HepG2 (cell line): Measurements from ENCODE around the gene KRTAP12-3. TPM values are rescaled to one million over a fixed set of nuclear protein-coding genes. Genes with fewer than 3 reads are reported as not detected.

Experiments used
- ATAC-seq: fragments of 200-7000 bp; cut with Tn5 transposase; 3 replicates; pipeline ENCODE4 v1.9.1; 2020; ENCODE audit warnings: mild to moderate bottlenecking, moderate library complexity
- BruUV-seq: library from RNA; stranded (reverse); fragments of 400-500 nt; replicated peaks from 2 replicates; lab custom pipeline; 2021; lab: Mats Ljungman, UMichigan
- CTCF ChIA-PET: fragments of 300-600 bp; formaldehyde crosslinking; extraction: SDS; loops from one replicate; lab custom pipeline; 2021; ENCODE audit warnings: low total read pairs, inconsistent platforms, low intra/inter-chr PET ratio; lab: Yijun Ruan, JAX
- POLR2A ChIA-PET: fragments of 350-600 bp; sonication (Branson Sonifier 250); formaldehyde crosslinking; loops from one replicate; lab custom pipeline; 2020; ENCODE audit warnings: antibody characterized with exemption, inconsistent platforms; lab: Yijun Ruan, JAX
- DNase-seq: peaks from one replicate; pipeline ENCODE4 v3.0.0-alpha.2; 2015; ENCODE audit warnings: low spot score
- FAIRE-seq: peaks from 3 replicates; lab custom pipeline; 2011; peaks lifted over from hg19 to GRCh38; lab: Jason Lieb, UNC
- H2AFZ ChIP-seq: one replicate; pipeline ENCODE4 v1.6.1; 2011; ENCODE audit warnings: low read length, inconsistent platforms
- H3K27ac ChIP-seq: fragments of 300-600 bp; 3 replicates; pipeline ENCODE4 v1.8.0; 2011; ENCODE audit warnings: mixed run types, mild to moderate bottlenecking, mixed read lengths, low read length, inconsistent platforms; ENCODE audit not compliant: insufficient read depth; ENCODE audit errors: extremely low read length
- H3K27me3 ChIP-seq, 2 experiments: fragments of 200-600 bp in 1 of 2; 2 replicates in 1 of 2; 3 replicates in 1 of 2; pipeline versions ENCODE4 v1.6.0 to v1.8.0; 2011; ENCODE audit warnings: low read length in 2 of 2, mild to moderate bottlenecking in 2 of 2, moderate library complexity in 2 of 2, inconsistent platforms in 1 of 2; ENCODE audit not compliant: insufficient read depth in 2 of 2, control insufficient read depth in 1 of 2
- H3K36me3 ChIP-seq, 2 experiments: fragments of 200-600 bp in 1 of 2; replicated peaks in 1 of 2; 2 replicates in 1 of 2; 3 replicates in 1 of 2; pipeline versions ENCODE4 v1.5.1 to v1.8.0; 2011; ENCODE audit warnings: low read length in 2 of 2, inconsistent platforms in 1 of 2; ENCODE audit not compliant: insufficient read depth in 2 of 2, control insufficient read depth in 1 of 2
- H3K4me1 ChIP-seq: 2 replicates; pipeline ENCODE4 v1.5.1; 2012; ENCODE audit warnings: low read length, inconsistent platforms; ENCODE audit not compliant: insufficient read depth
- H3K4me2 ChIP-seq: 2 replicates; pipeline ENCODE4 v1.6.0; 2011; ENCODE audit warnings: low read depth, low read length, inconsistent platforms
- H3K4me3 ChIP-seq, 3 experiments: fragments of 200-600 bp in 1 of 3; sonication (generic), shearing (Covaris generic) in 1 of 3; replicated peaks in 1 of 3; 2 replicates each; pipeline ENCODE4 v1.5.1; 2011 to 2016; ENCODE audit warnings: low read length in 3 of 3, inconsistent platforms in 2 of 3, low read depth in 2 of 3, mild to moderate bottlenecking in 2 of 3, control low read depth in 1 of 3, mixed read lengths in 1 of 3; ENCODE audit not compliant: insufficient read depth in 1 of 3
- H3K79me2 ChIP-seq: one replicate; pipeline ENCODE4 v1.6.1; 2011; ENCODE audit warnings: low read length, inconsistent platforms; ENCODE audit not compliant: insufficient read depth
- H3K9ac ChIP-seq: 2 replicates; pipeline ENCODE4 v1.6.0; 2011; ENCODE audit warnings: mild to moderate bottlenecking, low read depth, low read length, inconsistent platforms; ENCODE audit not compliant: insufficient read depth
- H3K9me3 ChIP-seq: 2 replicates; pipeline ENCODE4 v1.5.1; 2012; ENCODE audit warnings: mild to moderate bottlenecking, low read length
- H4K20me1 ChIP-seq: 2 replicates; pipeline ENCODE4 v1.6.0; 2011; ENCODE audit warnings: inconsistent platforms, mild to moderate bottlenecking, low read length, moderate library complexity; ENCODE audit not compliant: insufficient read depth
- EP300 ChIP-seq, 3 experiments: sonication (generic) in 1 of 3; formaldehyde crosslinking in 1 of 3; IDR thresholded peaks; 2 replicates each; pipeline versions ENCODE4 v1.5.1 to v1.6.1; 2011 to 2020; ENCODE audit warnings: low read depth in 2 of 3, low read length in 2 of 3, borderline replicate concordance in 1 of 3, improper control_type of control experiment in 1 of 3, mild to moderate bottlenecking in 1 of 3, missing genetic modification reagents in 1 of 3, moderate library complexity in 1 of 3
- FOXJ3 ChIP-seq: sonication (generic); formaldehyde crosslinking; IDR thresholded peaks from 2 replicates; pipeline ENCODE4 v1.4.0; 2020; ENCODE audit warnings: missing genetic modification reagents, mild to moderate bottlenecking, borderline replicate concordance
- IRF2 ChIP-seq: IDR thresholded peaks from 2 replicates; pipeline ENCODE4 v1.6.1; 2018; ENCODE audit warnings: missing genetic modification reagents, missing compliant biosample characterization
- MYC ChIP-seq: sonication (generic); formaldehyde crosslinking; IDR thresholded peaks from 2 replicates; pipeline ENCODE4 v1.9.0; 2021; ENCODE audit warnings: missing genetic modification reagents, borderline replicate concordance
- NCOA2 ChIP-seq: sonication (generic); formaldehyde crosslinking; IDR thresholded peaks from 2 replicates; pipeline ENCODE4 v1.8.0; 2022; ENCODE audit warnings: inconsistent platforms
- POLR2A ChIP-seq, 2 experiments: IDR thresholded peaks; 2 replicates each; pipeline ENCODE4 v1.6.1; 2011; ENCODE audit warnings: low read depth in 2 of 2, low read length in 2 of 2, mild to moderate bottlenecking in 1 of 2, moderate library complexity in 1 of 2; ENCODE audit not compliant: insufficient read depth in 1 of 2
- RBAK ChIP-seq: sonication (generic); formaldehyde crosslinking; IDR thresholded peaks from 2 replicates; pipeline ENCODE4 v1.5.1; 2020; ENCODE audit warnings: mild to moderate bottlenecking, missing genetic modification reagents
- SMARCE1 ChIP-seq: fragments of 450-650 bp; IDR thresholded peaks from 2 replicates; pipeline ENCODE4 v1.6.1; 2017; ENCODE audit warnings: borderline replicate concordance
- TOPORS ChIP-seq: sonication (generic); formaldehyde crosslinking; IDR thresholded peaks from 2 replicates; pipeline ENCODE4 v1.8.0; 2023; ENCODE audit warnings: mild to moderate bottlenecking, missing genetic modification reagents
- ZNF263 ChIP-seq: sonication (generic); formaldehyde crosslinking; IDR thresholded peaks from 2 replicates; pipeline ENCODE4 v1.4.0; 2020; ENCODE audit warnings: missing genetic modification reagents
- ZNF33A ChIP-seq: sonication (generic); formaldehyde crosslinking; IDR thresholded peaks from 2 replicates; pipeline ENCODE4 v1.5.1; 2020; ENCODE audit warnings: missing genetic modification reagents, mild to moderate bottlenecking, moderate library complexity, borderline replicate concordance
- ZNF557 ChIP-seq: sonication (generic); formaldehyde crosslinking; IDR thresholded peaks from 2 replicates; pipeline ENCODE4 v1.4.0; 2020; ENCODE audit warnings: missing genetic modification reagents
- ZNF678 ChIP-seq: sonication (generic); formaldehyde crosslinking; IDR thresholded peaks from 2 replicates; pipeline ENCODE4 v1.4.0; 2020; ENCODE audit warnings: mild to moderate bottlenecking, missing genetic modification reagents
- WGBS: methylation state at CpG from one replicate; pipeline ENCODE4 v1.1.6; 2017; ENCODE audit warnings: low lambda C conversion rate; 5-methylcytosine and 5-hydroxymethylcytosine counted together
- in situ Hi-C: cut with HindIII; loops from 2 replicates; pipeline ENCODE4 v1.10.0; 2017; ENCODE audit warnings: low pct_unique_long_range_greater_than_20kb; ENCODE audit not compliant: extremely low pct_ligation_motif_present
- intact Hi-C: fragments of 100-400 bp; cut with micrococcal nuclease; formaldehyde crosslinking; loops from one replicate; pipeline ENCODE4 v1.10.0; 2022; ENCODE audit not compliant: unreplicated experiment
- polyA plus RNA-seq, 8 experiments: library from polyadenylated mRNA; depleted of rRNA in 3 of 8; stranded (reverse) in 7 of 8; unstranded in 1 of 8; fragments of >200 nt; fragmentation: Illumina TruSeq in 4 of 8; extraction: Trizol in 4 of 8; gene quantifications; 2 replicates each; pipeline versions ENCODE4 v1.2.1 to v1.2.3, GENCODE V29; 2011 to 2016; ENCODE audit warnings: low read depth in 4 of 8, missing spikeins in 1 of 8, mixed read lengths in 1 of 8; ENCODE audit not compliant: insufficient read depth in 1 of 8
- total RNA-seq, 5 experiments: library from RNA; depleted of rRNA; stranded (reverse); fragments of >200 nt; fragmentation: Illumina TruSeq; extraction: Trizol; gene quantifications; 2 replicates each; pipeline ENCODE4 v1.2.3, GENCODE V29; 2016; ENCODE audit warnings: low read depth in 1 of 5
- TF ChIP-seq, protein P1 (sequence below): IDR thresholded peaks from 2 replicates; pipeline ENCODE4 v1.6.1; 2016; ENCODE audit warnings: missing compliant biosample characterization, missing genetic modification reagents, borderline replicate concordance
- TF ChIP-seq, protein P2 (sequence below): IDR thresholded peaks from 2 replicates; pipeline ENCODE4 v1.6.1; 2012; ENCODE audit warnings: inconsistent platforms

The KRTAP12-3 gene
- total and polyA plus RNA-seq, 2 of the 13 experiments (the other 11 are each of a cell fraction or from before 2014, with no cell fraction given) = not detected

DNA sequence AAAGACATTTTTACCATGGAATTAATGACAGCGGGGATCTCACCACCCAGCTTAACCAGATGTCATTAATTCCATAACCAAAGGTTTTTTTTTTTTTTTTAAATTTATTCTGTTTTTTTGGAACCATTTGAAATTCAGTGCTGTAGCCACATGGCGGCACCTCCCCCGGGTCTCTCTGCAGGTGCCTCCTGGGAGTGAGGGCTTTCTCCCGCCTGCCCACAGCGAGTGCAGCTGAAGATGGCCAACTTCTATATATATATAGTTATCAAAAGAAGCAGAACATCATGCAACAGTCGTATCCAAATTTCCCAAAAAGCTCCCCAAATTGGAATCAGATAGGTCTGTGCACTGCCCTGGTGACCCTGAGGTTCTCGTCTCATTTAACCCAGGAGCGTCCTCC is 42.3 kb upstream of the KRTAP12-3 start:
- Histone ChIP-seq H3K4me1 (no peaks in the 10 kb centered on the region), H3K27me3 (peaks cover 1 to 28% of the 10 kb centered on the region in 2 experiments; a peak in 3 of 5 replicates), H3K27ac (no peak overlapping the region), H3K4me2 (no peak overlapping the region), H2AFZ (no peak overlapping the region), H3K79me2 (no peaks in the 10 kb centered on the region), H3K9ac (no peak overlapping the region), H4K20me1 (no peaks in the 10 kb centered on the region), H3K4me3 (no peak overlapping the region), H3K36me3 (no peaks in the 10 kb centered on the region), H3K9me3 (peaks cover 17% of the 10 kb centered on the region; the same call in 1 of the 2 replicates)
- in situ Hi-C loops (no loop called here), intact Hi-C loops (no loop called here)
- BruUV-seq = no TSS peak
- ChIA-PET CTCF (no interaction called here), POLR2A (no interaction called here)
- TF ChIP-seq ZNF33A (no peak), MYC (CRISPR knock-in tag) (no peak), POLR2A (IDR thresholded peaks at IDR 0.05; ENCODE audit: insufficient read depth in 1 of 2, low read depth in 2 of 2, low read length in 2 of 2) (no peak), FOXJ3 (no peak)
- TF ChIP-seq, protein P1, sequence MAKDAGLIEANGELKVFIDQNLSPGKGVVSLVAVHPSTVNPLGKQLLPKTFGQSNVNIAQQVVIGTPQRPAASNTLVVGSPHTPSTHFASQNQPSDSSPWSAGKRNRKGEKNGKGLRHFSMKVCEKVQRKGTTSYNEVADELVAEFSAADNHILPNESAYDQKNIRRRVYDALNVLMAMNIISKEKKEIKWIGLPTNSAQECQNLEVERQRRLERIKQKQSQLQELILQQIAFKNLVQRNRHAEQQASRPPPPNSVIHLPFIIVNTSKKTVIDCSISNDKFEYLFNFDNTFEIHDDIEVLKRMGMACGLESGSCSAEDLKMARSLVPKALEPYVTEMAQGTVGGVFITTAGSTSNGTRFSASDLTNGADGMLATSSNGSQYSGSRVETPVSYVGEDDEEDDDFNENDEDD = no peak
- FAIRE-seq (no peak), DNase-seq (no peak), ATAC-seq (no peak)
- WGBS = 51% methylated on average over 7 of the region's 8 CpGs

- Histone ChIP-seq H3K4me2 (no peak overlapping the region), H2AFZ (no peak overlapping the region), H3K9me3 (peaks cover 12% of the 10 kb centered on the region; the same call in 1 of the 2 replicates), H3K9ac (no peak overlapping the region), H3K27ac (no peak overlapping the region), H3K27me3 (peaks cover 1 to 28% of the 10 kb centered on the region in 2 experiments; a peak in 3 of 5 replicates), H3K4me3 (no peak overlapping the region), H3K36me3 (no peaks in the 10 kb centered on the region), H3K79me2 (no peaks in the 10 kb centered on the region), H4K20me1 (no peaks in the 10 kb centered on the region), H3K4me1 (no peaks in the 10 kb centered on the region)
- no peak for DNase-seq
- 34% methylated on average over 5 of the region's 17 CpGs for WGBS
- intact Hi-C loops = no loop called here
- POLR2A ChIA-PET = no interaction called here
- no peak for FAIRE-seq
- BruUV-seq = no TSS peak
- TF ChIP-seq ZNF557 (no peak), ZNF263 (no peak), NCOA2 (CRISPR knock-in tag) (no peak), ZNF678 (CRISPR knock-in tag) (no peak), SMARCE1 (no peak), TOPORS (no peak), RBAK (CRISPR knock-in tag) (no peak), EP300 (IDR thresholded peaks at IDR 0.05; ENCODE audit: low read depth in 2 of 2, low read length in 2 of 2) (no peak), EP300 (CRISPR knock-in tag; IDR thresholded peaks at IDR 0.05; ENCODE audit: borderline replicate concordance) (no peak), IRF2 (no peak)
- TF ChIP-seq, protein P2, sequence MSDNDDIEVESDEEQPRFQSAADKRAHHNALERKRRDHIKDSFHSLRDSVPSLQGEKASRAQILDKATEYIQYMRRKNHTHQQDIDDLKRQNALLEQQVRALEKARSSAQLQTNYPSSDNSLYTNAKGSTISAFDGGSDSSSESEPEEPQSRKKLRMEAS = no peak
- in situ Hi-C loops = no loop called here
- ATAC-seq = no peak
- CTCF ChIA-PET = no interaction called here
Measured at GRCh38 chr21:44615911-44616590, 41.7 kb upstream of the KRTAP12-3 start.
